ENCODE results near the gene ATM. TPM values are rescaled to one million over a fixed set of nuclear protein-coding genes. Genes with fewer than 3 reads are reported as not detected.
"Not testable (repeated sequence)": the region's sequence is repeated elsewhere in the genome, so short reads cannot be mapped to it uniquely, and the experiment has no call there.

ATM gene
- total RNA-seq, 1 experiment from 2014 or later = 28.9 TPM

DNA sequence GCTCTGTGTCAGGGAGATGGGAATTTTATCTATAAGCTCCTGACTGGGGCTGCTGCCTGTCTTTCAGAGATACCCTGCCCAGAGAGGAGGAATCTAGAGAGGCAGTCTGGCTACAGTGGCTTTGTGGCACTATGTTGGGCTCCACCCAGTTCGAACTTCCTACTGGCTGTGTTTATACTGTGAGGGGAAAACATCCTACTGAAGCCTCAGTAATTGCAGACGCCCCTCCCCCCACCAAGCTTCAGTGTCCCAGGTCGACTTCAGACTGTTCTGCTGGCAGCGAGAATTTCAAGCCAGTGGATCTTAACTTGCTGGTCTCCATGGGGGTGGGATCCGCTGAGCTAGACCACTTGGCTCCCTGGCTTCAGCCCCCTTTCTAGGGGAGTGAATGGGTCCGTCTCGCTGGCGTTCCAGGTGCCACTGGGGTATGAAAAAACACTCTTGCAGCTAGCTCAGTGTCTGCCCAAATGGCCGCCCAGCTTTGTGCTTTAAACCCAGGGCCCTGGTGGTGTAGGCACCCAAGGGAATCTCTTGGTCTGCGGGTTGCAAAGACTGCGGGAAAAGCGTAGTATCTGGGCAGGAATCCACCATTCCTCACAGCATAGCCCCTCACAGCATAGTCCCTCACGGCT is 54.2 kb downstream of the ATM start:
- H3K36me3 ChIP-seq; H3K4me1 ChIP-seq (replicated peaks); H3K27me3 ChIP-seq (replicated peaks); H3K4me3 ChIP-seq; DNase-seq (ENCODE audit: low read depth in 1 of 2, low spot score in 2 of 2); H3K9me3 ChIP-seq (replicated peaks); H3K27ac ChIP-seq: not testable (repeated sequence)

DNA sequence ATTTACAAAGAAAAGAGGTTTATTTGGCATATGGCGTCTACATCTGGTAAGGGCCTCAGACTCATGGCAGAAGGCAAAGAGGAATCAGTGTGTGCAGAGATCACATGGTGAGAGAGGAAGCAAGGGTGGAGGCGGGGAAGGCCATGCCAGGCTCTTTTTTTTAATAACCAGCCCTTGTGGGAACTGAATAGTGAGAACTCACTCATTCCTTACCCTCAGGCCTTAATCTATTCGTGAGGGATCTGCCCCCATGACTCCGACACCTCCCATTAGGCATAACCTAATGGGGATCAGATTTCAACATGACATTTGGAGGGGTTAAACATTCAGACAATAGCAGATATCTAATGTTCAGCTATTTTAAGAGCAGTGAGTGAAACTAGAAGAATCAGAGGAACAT is 55.7 kb downstream of the ATM start:
- no peaks in the 10 kb centered on the region for H3K27me3 ChIP-seq (replicated peaks)
- H3K4me3 ChIP-seq = no peak overlapping the region
- no peaks in the 10 kb centered on the region for H3K9me3 ChIP-seq (replicated peaks)
- no peak overlapping the region for H3K27ac ChIP-seq
- DNase-seq (ENCODE audit: low read depth in 1 of 2, low spot score in 2 of 2) = no peak
- peaks cover 1% of the 10 kb centered on the region; the same call in 1 of the 2 replicates for H3K36me3 ChIP-seq
- no peaks in the 10 kb centered on the region for H3K4me1 ChIP-seq (replicated peaks)

DNA sequence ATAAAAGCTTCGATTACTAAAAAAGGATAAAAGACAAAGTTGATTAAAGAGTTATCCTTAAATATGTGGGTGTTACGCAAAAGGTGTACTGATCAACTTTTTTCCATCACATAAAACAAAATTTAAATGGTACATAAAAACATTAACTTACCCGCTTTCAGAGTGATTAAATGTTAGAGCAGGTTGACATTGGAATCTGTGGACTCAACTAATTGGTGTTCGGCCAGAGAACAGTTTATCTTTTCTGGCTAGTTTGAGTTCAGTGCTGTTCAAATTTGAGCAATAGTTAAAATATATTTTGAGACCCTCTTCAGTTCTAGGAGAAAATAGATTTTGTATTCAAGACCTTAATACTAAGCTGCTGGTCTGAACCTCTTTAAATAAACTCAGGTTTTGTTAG is 56.1 kb downstream of the ATM start:
- no peak overlapping the region for H3K27ac ChIP-seq
- H3K4me1 ChIP-seq (replicated peaks) = no peaks in the 10 kb centered on the region
- H3K27me3 ChIP-seq (replicated peaks) = no peaks in the 10 kb centered on the region
- DNase-seq (ENCODE audit: low read depth in 1 of 2, low spot score in 2 of 2) = no peak
- no peaks in the 10 kb centered on the region for H3K9me3 ChIP-seq (replicated peaks)
- H3K36me3 ChIP-seq = no peaks in the 10 kb centered on the region
- H3K4me3 ChIP-seq = no peak overlapping the region

DNA sequence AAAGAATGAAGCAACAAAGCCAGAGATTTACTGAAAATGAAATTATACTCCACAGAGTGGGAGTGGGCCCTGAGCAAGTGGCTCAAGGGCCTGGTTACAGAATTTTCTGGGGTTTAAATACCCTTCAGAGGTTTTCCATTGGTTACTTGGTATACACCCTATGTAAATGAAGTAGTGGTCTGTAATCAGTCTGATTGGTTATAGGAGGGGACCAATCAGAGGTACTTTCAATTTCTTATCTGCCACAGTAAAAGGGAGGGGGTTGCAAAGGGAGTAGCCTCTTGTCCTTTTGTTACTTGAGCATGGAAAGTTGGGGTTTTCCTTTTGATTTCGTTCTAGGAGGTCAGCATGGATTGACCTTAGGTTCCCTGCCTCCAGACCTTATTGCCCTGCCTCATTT is 63.5 kb downstream of the ATM start:
- Histone ChIP-seq H3K4me3 (no peak overlapping the region), H3K27ac (no peak overlapping the region), H3K4me1 (replicated peaks) (no peaks in the 10 kb centered on the region), H3K9me3 (replicated peaks) (no peaks in the 10 kb centered on the region), H3K27me3 (replicated peaks) (no peaks in the 10 kb centered on the region), H3K36me3 (no peaks in the 10 kb centered on the region)
- no peak for DNase-seq (ENCODE audit: low read depth in 1 of 2, low spot score in 2 of 2)

DNA sequence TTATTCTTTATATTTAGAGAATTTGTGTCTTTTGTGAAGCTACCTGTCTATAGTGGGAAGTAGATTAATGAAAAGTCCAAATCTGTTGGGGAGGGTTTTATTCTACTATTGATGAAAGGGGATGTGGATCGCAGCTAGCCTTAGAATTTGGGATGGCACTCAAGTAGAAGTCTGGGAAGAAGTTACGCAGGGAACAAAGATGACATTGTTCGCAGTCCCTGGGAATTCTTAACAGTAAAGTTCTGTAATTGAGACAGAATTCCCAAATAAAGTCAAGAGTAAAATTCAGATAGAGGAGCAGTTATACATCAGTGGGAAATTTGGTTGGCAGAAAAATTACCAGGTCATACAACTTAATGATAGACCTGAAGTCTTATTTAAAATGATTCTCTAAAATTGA is 64.1 kb downstream of the ATM start:
- Histone ChIP-seq H3K9me3 (replicated peaks) (no peaks in the 10 kb centered on the region), H3K4me1 (replicated peaks) (no peaks in the 10 kb centered on the region), H3K4me3 (no peak overlapping the region), H3K27ac (no peak overlapping the region), H3K27me3 (replicated peaks) (no peaks in the 10 kb centered on the region), H3K36me3 (no peaks in the 10 kb centered on the region)
- DNase-seq (ENCODE audit: low read depth in 1 of 2, low spot score in 2 of 2) = no peak

- H3K36me3 ChIP-seq; H3K27ac ChIP-seq; H3K9me3 ChIP-seq (replicated peaks); H3K4me1 ChIP-seq (replicated peaks); H3K27me3 ChIP-seq (replicated peaks); H3K4me3 ChIP-seq; DNase-seq (ENCODE audit: low read depth in 1 of 2, low spot score in 2 of 2): not testable (repeated sequence)
These were observed 66.2 kb downstream of the ATM start for GRCh38 chr11:108289066-108289465.

DNA sequence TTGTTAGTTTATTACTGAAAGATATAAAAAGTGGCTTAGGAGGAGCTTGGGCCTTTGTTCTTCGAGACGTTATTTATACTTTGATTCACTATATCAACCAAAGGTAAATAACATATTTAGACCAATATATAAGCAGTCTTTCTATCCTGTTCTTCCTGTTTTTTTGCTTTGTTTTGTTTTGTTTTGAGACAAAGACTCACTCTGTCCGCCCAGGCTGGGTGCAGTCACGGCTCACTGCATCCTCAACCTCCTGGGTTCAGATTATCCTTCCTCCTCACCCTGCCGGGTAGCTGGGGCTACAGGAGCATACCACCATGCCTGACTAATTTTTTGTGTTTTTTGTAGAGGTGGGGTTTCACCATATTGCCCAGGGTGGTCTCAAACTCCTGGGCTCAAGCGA is 66.8 kb downstream of the ATM start:
- no peak for DNase-seq (ENCODE audit: low read depth in 1 of 2, low spot score in 2 of 2)
- H3K4me1 ChIP-seq (replicated peaks) = no peaks in the 10 kb centered on the region
- no peaks in the 10 kb centered on the region for H3K9me3 ChIP-seq (replicated peaks)
- H3K36me3 ChIP-seq = no peaks in the 10 kb centered on the region
- no peak overlapping the region for H3K4me3 ChIP-seq
- H3K27me3 ChIP-seq (replicated peaks) = no peaks in the 10 kb centered on the region
- H3K27ac ChIP-seq = no peak overlapping the region

- no peaks in the 10 kb centered on the region for H3K27me3 ChIP-seq (replicated peaks)
- H3K9me3 ChIP-seq (replicated peaks) = no peaks in the 10 kb centered on the region
- no peak for DNase-seq (ENCODE audit: low read depth in 1 of 2, low spot score in 2 of 2)
- no peaks in the 10 kb centered on the region for H3K36me3 ChIP-seq
- no peaks in the 10 kb centered on the region for H3K4me1 ChIP-seq (replicated peaks)
- no peak overlapping the region for H3K4me3 ChIP-seq
- H3K27ac ChIP-seq = no peak overlapping the region
These were observed 70.4 kb downstream of the ATM start for GRCh38 chr11:108293229-108293628.

- no peaks in the 10 kb centered on the region for H3K36me3 ChIP-seq
- H3K9me3 ChIP-seq (replicated peaks) = no peaks in the 10 kb centered on the region
- no peak for DNase-seq (ENCODE audit: low read depth in 1 of 2, low spot score in 2 of 2)
- H3K4me3 ChIP-seq = no peak overlapping the region
- no peaks in the 10 kb centered on the region for H3K27me3 ChIP-seq (replicated peaks)
- peaks cover 4% of the 10 kb centered on the region; the same call in 1 of the 2 replicates for H3K4me1 ChIP-seq (replicated peaks)
- H3K27ac ChIP-seq = no peak overlapping the region
These were observed 79.4 kb downstream of the ATM start for GRCh38 chr11:108302121-108302785.

DNA sequence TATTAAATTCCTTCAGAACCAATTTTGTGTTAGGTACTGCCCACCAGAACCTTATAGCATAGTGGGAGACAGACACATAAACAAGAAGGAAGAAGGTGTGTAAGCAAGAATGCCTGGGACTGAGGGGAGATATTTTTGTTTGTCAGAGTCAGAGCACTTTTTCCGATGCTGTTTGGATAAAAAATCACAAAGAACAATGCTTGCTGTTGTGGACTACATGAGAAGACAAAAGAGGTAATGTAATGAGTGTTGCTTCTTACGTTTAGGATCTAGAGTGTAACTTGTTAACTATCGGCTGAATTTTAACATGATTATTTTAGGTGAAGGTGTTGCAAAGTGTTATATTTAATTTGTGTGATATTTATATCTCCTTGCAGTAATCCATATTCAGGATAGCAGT is 84.9 kb downstream of the ATM start:
- Histone ChIP-seq H3K4me1 (replicated peaks) (no peaks in the 10 kb centered on the region; the same call in 1 of the 2 replicates), H3K36me3 (no peaks in the 10 kb centered on the region), H3K27ac (no peak overlapping the region), H3K9me3 (replicated peaks) (no peaks in the 10 kb centered on the region), H3K27me3 (replicated peaks) (no peaks in the 10 kb centered on the region), H3K4me3 (no peak overlapping the region)
- DNase-seq (ENCODE audit: low read depth in 1 of 2, low spot score in 2 of 2) = no peak

GRCh38 chr11:108313444-108313843 is 90.6 kb downstream of the ATM start:
- no peak overlapping the region for H3K4me3 ChIP-seq
- H3K9me3 ChIP-seq (replicated peaks) = no peaks in the 10 kb centered on the region
- H3K27me3 ChIP-seq (replicated peaks) = no peaks in the 10 kb centered on the region
- H3K4me1 ChIP-seq (replicated peaks) = no peaks in the 10 kb centered on the region
- H3K36me3 ChIP-seq = no peaks in the 10 kb centered on the region
- no peak overlapping the region for H3K27ac ChIP-seq
- DNase-seq (ENCODE audit: low read depth in 1 of 2, low spot score in 2 of 2) = no peak

DNA sequence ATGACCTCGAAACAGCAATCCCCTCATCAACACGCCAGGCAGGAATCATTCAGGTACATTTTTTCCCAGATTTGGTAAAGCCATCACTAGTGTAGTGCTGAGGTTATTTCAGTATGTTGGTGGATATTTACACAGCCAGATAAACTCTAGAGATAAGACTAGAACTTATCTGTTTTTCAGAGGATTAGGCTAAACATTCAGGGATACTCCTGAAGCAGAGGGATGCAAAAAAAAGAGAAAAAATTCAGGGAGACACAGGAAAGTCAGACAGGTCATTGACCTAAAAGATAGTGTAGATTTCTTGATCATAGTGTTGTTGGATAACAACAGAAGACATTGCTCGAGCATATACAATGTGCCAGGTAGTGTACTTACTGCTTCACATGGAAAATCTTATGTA is 93.2 kb downstream of the ATM start:
- no peaks in the 10 kb centered on the region for H3K27me3 ChIP-seq (replicated peaks)
- H3K4me3 ChIP-seq = no peak overlapping the region
- H3K4me1 ChIP-seq (replicated peaks) = peaks cover 16% of the 10 kb centered on the region
- H3K36me3 ChIP-seq = no peaks in the 10 kb centered on the region
- no peak for DNase-seq (ENCODE audit: low read depth in 1 of 2, low spot score in 2 of 2)
- H3K9me3 ChIP-seq (replicated peaks) = no peaks in the 10 kb centered on the region
- H3K27ac ChIP-seq = no peak overlapping the region

GRCh38 chr11:108319541-108320145 is 96.8 kb downstream of the ATM start:
- H3K27ac ChIP-seq = peak overlapping the region; percentile 59
- peak in 1 of 2 experiments; percentile 22 for DNase-seq (ENCODE audit: low read depth in 1 of 2, low spot score in 2 of 2)
- H3K36me3 ChIP-seq = no peaks in the 10 kb centered on the region
- H3K4me1 ChIP-seq (replicated peaks) = peaks cover 18% of the 10 kb centered on the region
- H3K27me3 ChIP-seq (replicated peaks) = no peaks in the 10 kb centered on the region
- H3K4me3 ChIP-seq = no peak overlapping the region
- H3K9me3 ChIP-seq (replicated peaks) = no peaks in the 10 kb centered on the region

- Histone ChIP-seq H3K36me3 (no peaks in the 10 kb centered on the region), H3K4me1 (replicated peaks) (peaks cover 18% of the 10 kb centered on the region), H3K27me3 (replicated peaks) (no peaks in the 10 kb centered on the region), H3K4me3 (no peak overlapping the region), H3K27ac (no peak overlapping the region), H3K9me3 (replicated peaks) (no peaks in the 10 kb centered on the region)
- no peak for DNase-seq (ENCODE audit: low read depth in 1 of 2, low spot score in 2 of 2)
These were observed 99.8 kb downstream of the ATM start for GRCh38 chr11:108322666-108323065.

Data from SJSA1 (cell line).